Caki2 (cell line): Measurements from ENCODE around the gene RPSA. TPM values are rescaled to one million over a fixed set of nuclear protein-coding genes. Genes with fewer than 3 reads are reported as not detected.
A peak's percentile ranks its signal among the peaks of the same experiment; 100 is the strongest.
"Not testable (repeated sequence)": the region's sequence is repeated elsewhere in the genome, so short reads cannot be mapped to it uniquely, and the experiment has no call there.

Source experiments
- DNase-seq: peaks from one replicate; pipeline ENCODE4 v3.0.0-alpha.2; 2015; ENCODE audit warnings: low read depth
- in situ Hi-C: cut with HindIII; loops from 2 replicates; pipeline ENCODE4 v1.10.0; 2016; ENCODE audit warnings: low sequenced_read_pairs, low pct_unique_long_range_greater_than_20kb, mixed read lengths
- total RNA-seq: library from RNA; depleted of rRNA; stranded (reverse); fragments of >200 nt; shearing (Covaris generic); gene quantifications from 2 replicates; pipeline ENCODE4 v1.2.3, GENCODE V29; 2014; ENCODE audit warnings: low replicate concordance; rRNA removed

The RPSA gene
- total RNA-seq: 942 and 1,136 TPM in 2 replicates

GRCh38 chr3:39406368-39407258 lies at the start of gene RPSA:
TSS of gene RPSA (plus strand) at chr3:39406720. CDS start at chr3:39407654, 934 bp downstream.
- DNase-seq: peak; percentile 93
- in situ Hi-C loops: no loop called here

GRCh38 chr3:39358333-39358732 lies 48.2 kb upstream of the RPSA start:
- in situ Hi-C loops: no loop called here
- DNase-seq: no peak

- no peak for DNase-seq
- in situ Hi-C loops: no loop called here
Observed at GRCh38 chr3:39361252-39361927, 45.1 kb upstream of the RPSA start.

- no peak for DNase-seq
- in situ Hi-C loops: no loop called here
Observed at GRCh38 chr3:39362192-39362591, 44.3 kb upstream of the RPSA start.

GRCh38 chr3:39362812-39363211 lies 43.7 kb upstream of the RPSA start:
- DNase-seq: no peak
- in situ Hi-C loops: no loop called here

- in situ Hi-C loops: not testable (repeated sequence)
Observed at GRCh38 chr3:39370450-39370849, 36.1 kb upstream of the RPSA start.

GRCh38 chr3:39372833-39373232 lies 33.7 kb upstream of the RPSA start:
- in situ Hi-C loops: no loop called here
- DNase-seq: no peak

More at GRCh38 chr3:39370450-39370849, 36.1 kb upstream of the RPSA start:
- not testable (repeated sequence) for DNase-seq

- no peak for DNase-seq
- in situ Hi-C loops: no loop called here
Observed at GRCh38 chr3:39376959-39377634, 29.4 kb upstream of the RPSA start.

- in situ Hi-C loops: no loop called here
- peak; percentile 21 for DNase-seq
Observed at GRCh38 chr3:39378088-39378487, 28.4 kb upstream of the RPSA start.

GRCh38 chr3:39378957-39379777 lies 27.4 kb upstream of the RPSA start:
- no peak for DNase-seq
- in situ Hi-C loops: no loop called here

GRCh38 chr3:39379778-39380155 lies 26.8 kb upstream of the RPSA start:
- in situ Hi-C loops: no loop called here
- no peak for DNase-seq

GRCh38 chr3:39381432-39381831 lies 25.1 kb upstream of the RPSA start:
- no peak for DNase-seq

GRCh38 chr3:39383045-39383880 lies 23.3 kb upstream of the RPSA start, which contains the start of gene SLC25A38:
TSS of gene SLC25A38 (plus strand) at chr3:39383370. CDS start at chr3:39383725, 355 bp downstream.
- in situ Hi-C loops: no loop called here
- peak; percentile 84 for DNase-seq

More at GRCh38 chr3:39381432-39381831, 25.1 kb upstream of the RPSA start:
- in situ Hi-C loops: no loop called here

GRCh38 chr3:39383881-39384664 lies 22.4 kb upstream of the RPSA start:
- DNase-seq: peak; percentile 90

GRCh38 chr3:39384665-39385000 lies 21.9 kb upstream of the RPSA start:
- DNase-seq: no peak
- in situ Hi-C loops: no loop called here

More at GRCh38 chr3:39383881-39384664, 22.4 kb upstream of the RPSA start:
- in situ Hi-C loops: no loop called here

- in situ Hi-C loops: no loop called here
- DNase-seq: no peak
Observed at GRCh38 chr3:39385456-39386090, 20.9 kb upstream of the RPSA start.
